CD4-positive, alpha-beta T cell (primary cell): ENCODE measurements around the gene ATG5. TPM values are rescaled to one million over a fixed set of nuclear protein-coding genes. Genes with fewer than 3 reads are reported as not detected.

Source experiments
- ATAC-seq: fragments of 200-7000 bp; cut with Tn5 transposase; one replicate; pipeline ENCODE4 v1.10.0; 2022; ENCODE audit warnings: mild to moderate bottlenecking; ENCODE audit not compliant: poor library complexity
- CTCF ChIA-PET: fragments of 350-600 bp; sonication (Branson Sonifier 250); formaldehyde crosslinking; loops from one replicate; lab custom pipeline; 2021; ENCODE audit warnings: antibody characterized with exemption, inconsistent platforms; lab: Charles Lee
- POLR2A ChIA-PET: fragments of 350-600 bp; sonication (Branson Sonifier 250); formaldehyde crosslinking; loops from one replicate; lab custom pipeline; 2021; ENCODE audit warnings: antibody characterized with exemption, inconsistent platforms; lab: Charles Lee
- DNase-seq, 14 experiments: peaks; one replicate each; pipeline ENCODE4 v3.0.0-alpha.2; 2013 to 2020; ENCODE audit warnings: mixed read lengths in 2 of 14
- H3K27ac ChIP-seq, 2 donors: one replicate each; pipeline versions ENCODE4 v1.5.1 to v1.7.0; 2013; ENCODE audit warnings: low read length in 2 of 2, low read depth in 1 of 2, mild to moderate bottlenecking in 1 of 2
- H3K27me3 ChIP-seq, 2 experiments: 1 replicate in 1 of 2; 2 replicates in 1 of 2; pipeline versions ENCODE4 v1.6.1 to v1.7.0; 2013; ENCODE audit warnings: low read length in 2 of 2, control low read depth in 1 of 2, mild to moderate bottlenecking in 1 of 2, moderate library complexity in 1 of 2; ENCODE audit not compliant: insufficient read depth in 2 of 2, control insufficient read depth in 1 of 2
- H3K36me3 ChIP-seq: one replicate; pipeline ENCODE4 v1.6.1; 2013; ENCODE audit warnings: low read length, control low read depth; ENCODE audit not compliant: insufficient read depth
- H3K4me1 ChIP-seq: one replicate; pipeline ENCODE4 v1.6.1; 2013; ENCODE audit warnings: low read length, control low read depth; ENCODE audit not compliant: insufficient read depth
- H3K4me3 ChIP-seq: one replicate; pipeline ENCODE4 v1.5.1; 2013; ENCODE audit warnings: mild to moderate bottlenecking, low read length, moderate library complexity
- H3K9me3 ChIP-seq, 2 experiments: 1 replicate in 1 of 2; 2 replicates in 1 of 2; pipeline versions ENCODE4 v1.6.1 to v1.7.0; 2013; ENCODE audit warnings: low read length in 2 of 2, mild to moderate bottlenecking in 2 of 2, control low read depth in 1 of 2, moderate library complexity in 1 of 2; ENCODE audit not compliant: control insufficient read depth in 1 of 2, insufficient read depth in 1 of 2
- H3K27ac Mint-ChIP-seq: one replicate; pipeline ENCODE4 v1.8.0; 2020; ENCODE audit warnings: mixed read lengths
- H3K27me3 Mint-ChIP-seq: one replicate; pipeline ENCODE4 v1.8.0; 2021; ENCODE audit warnings: mixed read lengths
- H3K36me3 Mint-ChIP-seq: one replicate; pipeline ENCODE4 v1.8.0; 2021; ENCODE audit warnings: low read depth, mixed read lengths
- H3K4me1 Mint-ChIP-seq: one replicate; pipeline ENCODE4 v1.8.0; 2021; ENCODE audit warnings: low read depth, mixed read lengths
- H3K4me3 Mint-ChIP-seq: one replicate; pipeline ENCODE4 v1.8.0; 2020; ENCODE audit warnings: mild to moderate bottlenecking, mixed read lengths
- H3K9me3 Mint-ChIP-seq: one replicate; pipeline ENCODE4 v1.8.0; 2020; ENCODE audit warnings: mixed read lengths
- intact Hi-C, 2 experiments: fragments of 100-400 bp; cut with DNase I in 1 of 2; cut with micrococcal nuclease in 1 of 2; formaldehyde crosslinking; loops; one replicate each; pipeline versions ENCODE4 v1.15.1 to v1.9.0; 2023 to 2025; cut with DNase I, micrococcal nuclease
- total RNA-seq, 174 experiments: library from RNA in 2 of 174; stranded (reverse) in 2 of 174; gene quantifications; one replicate each; pipeline ENCODE4 v1.2.3 and lab custom pipeline; 2021 to 2026
- TF ChIP-seq, protein P1 (sequence below): fragments of 200-600 bp; IDR thresholded peaks from one replicate; pipeline ENCODE4 v1.8.0; 2022; ENCODE audit warnings: antibody characterized with exemption, mild to moderate bottlenecking

ATG5 gene
- total RNA-seq, 2 experiments from 2014 or later: 19.4 to 23.2 TPM

DNA sequence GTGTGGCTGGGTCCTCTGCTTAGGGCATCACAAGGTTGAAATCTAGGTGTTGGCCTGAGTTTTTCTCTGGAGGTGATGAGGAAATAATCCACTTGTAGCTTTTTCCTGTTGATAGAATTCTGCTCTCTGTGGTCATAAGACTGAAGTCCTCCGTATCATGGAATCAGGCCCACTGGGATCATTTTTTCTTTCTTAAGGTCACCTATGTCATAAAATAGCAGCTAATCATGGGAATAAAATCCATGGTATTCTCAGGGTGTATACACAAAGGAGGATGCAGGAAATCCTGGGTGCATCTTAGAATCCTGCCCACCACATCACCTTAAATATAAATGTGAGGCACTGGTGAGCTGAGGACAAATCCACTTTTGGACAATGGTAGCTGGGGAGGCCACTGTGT, 166.7 kb downstream of the ATG5 start:
- Histone ChIP-seq H3K4me3 (no peak overlapping the region), H3K36me3 (no peaks in the 10 kb centered on the region), H3K27ac (no peak overlapping the region), H3K27me3 (no peaks in the 10 kb centered on the region), H3K9me3 (no peaks in the 10 kb centered on the region), H3K4me1 (peaks cover 12% of the 10 kb centered on the region)
- TF ChIP-seq, protein P1, sequence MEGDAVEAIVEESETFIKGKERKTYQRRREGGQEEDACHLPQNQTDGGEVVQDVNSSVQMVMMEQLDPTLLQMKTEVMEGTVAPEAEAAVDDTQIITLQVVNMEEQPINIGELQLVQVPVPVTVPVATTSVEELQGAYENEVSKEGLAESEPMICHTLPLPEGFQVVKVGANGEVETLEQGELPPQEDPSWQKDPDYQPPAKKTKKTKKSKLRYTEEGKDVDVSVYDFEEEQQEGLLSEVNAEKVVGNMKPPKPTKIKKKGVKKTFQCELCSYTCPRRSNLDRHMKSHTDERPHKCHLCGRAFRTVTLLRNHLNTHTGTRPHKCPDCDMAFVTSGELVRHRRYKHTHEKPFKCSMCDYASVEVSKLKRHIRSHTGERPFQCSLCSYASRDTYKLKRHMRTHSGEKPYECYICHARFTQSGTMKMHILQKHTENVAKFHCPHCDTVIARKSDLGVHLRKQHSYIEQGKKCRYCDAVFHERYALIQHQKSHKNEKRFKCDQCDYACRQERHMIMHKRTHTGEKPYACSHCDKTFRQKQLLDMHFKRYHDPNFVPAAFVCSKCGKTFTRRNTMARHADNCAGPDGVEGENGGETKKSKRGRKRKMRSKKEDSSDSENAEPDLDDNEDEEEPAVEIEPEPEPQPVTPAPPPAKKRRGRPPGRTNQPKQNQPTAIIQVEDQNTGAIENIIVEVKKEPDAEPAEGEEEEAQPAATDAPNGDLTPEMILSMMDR: no peak
- Mint-ChIP-seq H3K36me3 (no peaks in the 10 kb centered on the region), H3K27ac (no peak overlapping the region), H3K4me3 (no peak overlapping the region), H3K4me1 (peaks cover 13% of the 10 kb centered on the region), H3K9me3 (no peaks in the 10 kb centered on the region), H3K27me3 (no peaks in the 10 kb centered on the region)
- ChIA-PET POLR2A (no interaction called here), CTCF (interaction anchor here (0.6 kb wide), 1 partner anchor 614 kb away, joined by 3 read pairs; no protein-coding TSS in a partner anchor)
- intact Hi-C loops: no loop called here
- no peak for DNase-seq
- no peak for ATAC-seq

DNA sequence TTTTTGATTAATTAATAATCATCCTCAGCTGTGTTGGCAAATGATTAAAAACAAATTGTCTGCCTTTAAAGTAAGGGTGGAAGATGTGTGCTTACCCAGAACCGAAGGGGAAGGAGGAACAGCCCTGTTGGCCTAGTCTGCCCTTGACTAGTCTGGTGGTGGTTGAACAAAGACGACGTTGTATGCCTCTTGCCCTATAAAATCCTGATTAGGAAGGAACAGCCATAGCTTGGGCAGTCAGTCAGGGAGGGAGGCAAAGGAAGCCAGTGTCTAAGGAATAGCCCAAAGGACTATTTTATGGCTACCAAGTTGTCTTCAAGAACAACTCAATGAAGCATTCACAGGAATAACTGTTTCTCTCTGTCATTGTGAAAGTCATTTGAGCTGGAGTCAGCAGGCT, 168.7 kb downstream of the ATG5 start:
- Histone ChIP-seq H3K36me3 (no peaks in the 10 kb centered on the region), H3K27me3 (no peaks in the 10 kb centered on the region), H3K4me3 (no peak overlapping the region), H3K27ac (no peak overlapping the region), H3K4me1 (no peaks in the 10 kb centered on the region), H3K9me3 (no peaks in the 10 kb centered on the region)
- no peak for DNase-seq
- TF ChIP-seq, protein P1: no peak
- no peak overlapping the region for H3K27ac Mint-ChIP-seq
- H3K36me3 Mint-ChIP-seq: no peaks in the 10 kb centered on the region
- CTCF ChIA-PET: interaction anchor here (1.2 kb wide), 1 partner anchor 66 kb away, joined by 3 read pairs; no protein-coding TSS in a partner anchor
- no peaks in the 10 kb centered on the region for H3K9me3 Mint-ChIP-seq
- no peaks in the 10 kb centered on the region for H3K27me3 Mint-ChIP-seq
- no peaks in the 10 kb centered on the region for H3K4me1 Mint-ChIP-seq
- POLR2A ChIA-PET: interaction anchor here (0.9 to 1.5 kb wide), 2 partner anchors 40 to 58 kb away, joined by 3 to 5 read pairs; no protein-coding TSS in a partner anchor
- no peak overlapping the region for H3K4me3 Mint-ChIP-seq
- no peak for ATAC-seq
- intact Hi-C loops: no loop called here

DNA sequence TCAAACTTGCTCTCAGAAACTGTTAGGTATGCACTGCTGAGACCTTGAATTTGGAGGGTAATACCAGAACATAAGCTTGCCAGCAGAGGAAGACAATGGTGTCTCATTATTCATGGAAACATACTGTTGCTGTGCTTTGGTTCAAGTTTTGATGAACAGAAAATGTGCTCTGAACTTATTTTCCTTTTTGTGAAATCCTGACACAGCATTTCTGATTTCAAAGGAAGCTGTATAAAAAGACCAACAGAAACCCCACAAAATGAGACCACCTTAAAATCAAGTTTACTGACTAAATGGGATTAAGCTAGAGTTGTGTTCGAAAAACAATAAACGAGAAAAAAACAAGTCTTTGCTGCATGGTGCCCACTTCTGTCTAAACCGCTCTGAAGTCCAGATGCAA, 169.1 kb downstream of the ATG5 start:
- CTCF ChIA-PET: interaction anchor here (1.2 kb wide), 1 partner anchor 67 kb away, joined by 3 read pairs; no protein-coding TSS in a partner anchor
- POLR2A ChIA-PET: interaction anchor here (0.7 to 1.5 kb wide), 3 partner anchors 30 to 58 kb away, joined by 3 to 5 read pairs (median 3); no protein-coding TSS in a partner anchor
- H3K27ac Mint-ChIP-seq: no peak overlapping the region
- DNase-seq (no peak), ATAC-seq (no peak)
- H3K9me3 ChIP-seq: no peaks in the 10 kb centered on the region
- H3K36me3 ChIP-seq: no peaks in the 10 kb centered on the region
- intact Hi-C loops: no loop called here
- no peaks in the 10 kb centered on the region for H3K27me3 Mint-ChIP-seq
- no peaks in the 10 kb centered on the region for H3K9me3 Mint-ChIP-seq
- H3K36me3 Mint-ChIP-seq: no peaks in the 10 kb centered on the region
- H3K27me3 ChIP-seq: no peaks in the 10 kb centered on the region
- no peak overlapping the region for H3K4me3 ChIP-seq
- no peak overlapping the region for H3K4me3 Mint-ChIP-seq
- TF ChIP-seq, protein P1: no peak
- no peaks in the 10 kb centered on the region for H3K4me1 ChIP-seq
- H3K4me1 Mint-ChIP-seq: no peaks in the 10 kb centered on the region
- no peak overlapping the region for H3K27ac ChIP-seq
